K562 (cell line): Measurements from ENCODE around the gene SMPDL3B. TPM values are rescaled to one million over a fixed set of nuclear protein-coding genes. Genes with fewer than 3 reads are reported as not detected.
A peak's percentile ranks its signal among the peaks of the same experiment; 100 is the strongest.

Experiments
- ATAC-seq: fragments of 200-7000 bp; cut with Tn5 transposase; 3 replicates; pipeline ENCODE4 v1.9.1; 2020; ENCODE audit warnings: moderate library complexity
- BruUV-seq: library from RNA; stranded (reverse); fragments of 400-500 nt; replicated peaks from 2 replicates; lab custom pipeline; 2021; lab: Mats Ljungman, UMichigan
- CTCF ChIA-PET: fragments of 300-600 bp; formaldehyde crosslinking; extraction: SDS; loops from one replicate; lab custom pipeline; 2021; ENCODE audit warnings: low intra/inter-chr PET ratio; lab: Yijun Ruan, JAX
- POLR2A ChIA-PET: fragments of 300-600, 350-650 bp; sonication (Branson Sonifier 250); formaldehyde crosslinking; extraction: SDS; loops from one replicate; lab custom pipeline; 2021; ENCODE audit warnings: antibody characterized with exemption, inconsistent platforms; lab: Yijun Ruan, JAX
- DNase-seq, 4 experiments: peaks; one replicate each; pipeline versions ENCODE4 v3.0.0 to v3.0.0-alpha.2; 2011 to 2018; ENCODE audit warnings: low spot score in 3 of 4, mixed read lengths in 3 of 4; ENCODE audit errors: extremely low read depth in 1 of 4
- FAIRE-seq: peaks from 2 replicates; lab custom pipeline; 2011; peaks lifted over from hg19 to GRCh38; lab: Jason Lieb, UNC
- H2AFZ ChIP-seq: 2 replicates; pipeline ENCODE4 v1.6.0; 2011; ENCODE audit warnings: low read depth, low read length, control low read depth, inconsistent platforms
- H3K27ac ChIP-seq: fragments of 200-600 bp; 3 replicates; pipeline ENCODE4 v1.8.0; 2011; ENCODE audit warnings: low read depth, mild to moderate bottlenecking, control low read depth, inconsistent platforms, low read length, moderate library complexity, mixed read lengths; ENCODE audit errors: extremely low read depth
- H3K27me3 ChIP-seq, 2 experiments: fragments of 300-600 bp in 1 of 2; 2 replicates in 1 of 2; 3 replicates in 1 of 2; pipeline versions ENCODE4 v1.6.0 to v1.8.0; 2011; ENCODE audit warnings: inconsistent platforms in 2 of 2, low read length in 2 of 2, mild to moderate bottlenecking in 1 of 2, mixed read lengths in 1 of 2, moderate library complexity in 1 of 2; ENCODE audit not compliant: control insufficient read depth in 2 of 2, insufficient read depth in 2 of 2
- H3K36me3 ChIP-seq: fragments of 300-600 bp; 3 replicates; pipeline ENCODE4 v1.8.0; 2011; ENCODE audit warnings: mild to moderate bottlenecking, low read length, inconsistent platforms; ENCODE audit not compliant: control insufficient read depth, insufficient read depth
- H3K4me1 ChIP-seq, 2 experiments: fragments of 200-600 bp in 1 of 2; replicated peaks in 1 of 2; 2 replicates in 1 of 2; 3 replicates in 1 of 2; pipeline versions ENCODE4 v1.5.1 to v1.8.0; 2011; ENCODE audit warnings: inconsistent platforms in 2 of 2, low read length in 2 of 2, mild to moderate bottlenecking in 1 of 2, mixed read lengths in 1 of 2, moderate library complexity in 1 of 2; ENCODE audit not compliant: control insufficient read depth in 2 of 2, insufficient read depth in 2 of 2
- H3K4me2 ChIP-seq: 2 replicates; pipeline ENCODE4 v1.6.1; 2011; ENCODE audit warnings: low read length, control low read depth, inconsistent platforms, mixed read lengths; ENCODE audit not compliant: insufficient read depth
- H3K4me3 ChIP-seq: fragments of 200-600 bp; sonication (generic), shearing (Covaris generic); 2 replicates; pipeline ENCODE4 v1.5.1; 2016; ENCODE audit warnings: control low read depth, inconsistent platforms
- H3K79me2 ChIP-seq: fragments of 200-600 bp; 3 replicates; pipeline ENCODE4 v1.8.0; 2011; ENCODE audit warnings: low read length, inconsistent platforms; ENCODE audit not compliant: control insufficient read depth, insufficient read depth
- H3K9ac ChIP-seq, 2 experiments: 2 replicates each; pipeline versions ENCODE4 v1.6.0 to v1.6.1; 2011; ENCODE audit warnings: low read depth in 2 of 2, low read length in 2 of 2, control low read depth in 1 of 2, inconsistent platforms in 1 of 2, mild to moderate bottlenecking in 1 of 2, mixed read lengths in 1 of 2; ENCODE audit not compliant: insufficient read depth in 1 of 2
- H3K9me1 ChIP-seq: one replicate; pipeline ENCODE4 v1.6.0; 2011; ENCODE audit warnings: inconsistent platforms, mild to moderate bottlenecking, low read length, moderate library complexity; ENCODE audit not compliant: control insufficient read depth, insufficient read depth
- H3K9me3 ChIP-seq: replicated peaks from 2 replicates; pipeline ENCODE4 v1.5.1; 2011; ENCODE audit warnings: low read depth, low read length, inconsistent platforms; ENCODE audit not compliant: control insufficient read depth, insufficient read depth
- H4K20me1 ChIP-seq: replicated peaks from 2 replicates; pipeline ENCODE4 v1.6.1; 2011; ENCODE audit warnings: low read length, inconsistent platforms, mixed read lengths; ENCODE audit not compliant: control insufficient read depth, insufficient read depth
- C11orf30 ChIP-seq: fragments of 450-650 bp; IDR thresholded peaks from 2 replicates; pipeline ENCODE4 v1.6.1; 2016; ENCODE audit warnings: low read depth, mild to moderate bottlenecking
- DACH1 ChIP-seq: fragments of 450-650 bp; IDR thresholded peaks from 2 replicates; pipeline ENCODE4 v1.6.1; 2018; ENCODE audit not compliant: partially characterized antibody
- FOSL1 ChIP-seq: fragments of 200-800 bp; sonication (Bioruptor generic); conservative IDR thresholded peaks from 2 replicates; pipeline ENCODE4 v1.6.1; 2016; ENCODE audit warnings: missing genetic modification characterization, missing compliant biosample characterization
- FOXK2 ChIP-seq, 2 experiments: fragments of 450-650 bp; IDR thresholded peaks in 1 of 2; conservative IDR thresholded peaks in 1 of 2; 2 replicates each; pipeline ENCODE4 v1.6.1; 2016; ENCODE audit warnings: low read depth in 2 of 2, mild to moderate bottlenecking in 1 of 2
- HMGXB4 ChIP-seq: sonication (generic); formaldehyde crosslinking; IDR thresholded peaks from 2 replicates; pipeline ENCODE4 v1.8.1; 2023; ENCODE audit warnings: mild to moderate bottlenecking, missing genetic modification reagents
- MAFG ChIP-seq: fragments of 450-650 bp; conservative IDR thresholded peaks from 2 replicates; pipeline ENCODE4 v1.6.1; 2016; ENCODE audit warnings: missing genetic modification characterization, missing compliant biosample characterization
- NFE2 ChIP-seq: IDR thresholded peaks from 2 replicates; pipeline ENCODE4 v1.6.1; 2014; ENCODE audit warnings: antibody characterized with exemption, low read depth
- ZBTB9 ChIP-seq: fragments of 450-650 bp; formaldehyde crosslinking; IDR thresholded peaks from 2 replicates; pipeline ENCODE4 v1.4.0; 2020; ENCODE audit warnings: mild to moderate bottlenecking, moderate library complexity
- ZNF316 ChIP-seq: fragments of 450-650 bp; IDR thresholded peaks from 2 replicates; pipeline ENCODE4 v1.6.1; 2016
- WGBS: fragments of 100-300 bp; shearing (Covaris generic); methylation state at CpG from one replicate; pipeline ENCODE4 v1.1.6; 2016; ENCODE audit warnings: low coverage, mixed read lengths; ENCODE audit not compliant: insufficient coverage; ENCODE audit errors: missing lambda C conversion rate; 5-methylcytosine and 5-hydroxymethylcytosine counted together
- in situ Hi-C: fragments of 300-500 bp; cut with MboI; formaldehyde crosslinking; loops from 4 replicates; pipeline ENCODE4 v1.15.0; 2018; ENCODE audit warnings: inconsistent platforms, mixed read lengths
- intact Hi-C: fragments of 100-400 bp; cut with micrococcal nuclease; formaldehyde crosslinking; loops from 2 replicates; pipeline ENCODE4 v1.14.2; 2022
- polyA plus RNA-seq, 8 experiments: library from polyadenylated mRNA; depleted of rRNA in 4 of 8; stranded (reverse) in 5 of 8; unstranded in 3 of 8; fragments of >200 nt; fragmentation: Nextera tagmentation in 2 of 8; fragmentation: Illumina TruSeq in 1 of 8; extraction: Ambion mirVana in 2 of 8; extraction: Trizol in 1 of 8; gene quantifications; 2 replicates each; pipeline versions ENCODE4 v1.2.1 to v1.2.3, GENCODE V29; 2011 to 2014; ENCODE audit warnings: inconsistent platforms in 1 of 8, missing spikeins in 1 of 8
- total RNA-seq, 7 experiments: library from RNA; depleted of rRNA in 6 of 7; stranded (reverse); fragments of >200 nt in 6 of 7; fragmentation: Illumina TruSeq in 2 of 7; extraction: Trizol in 2 of 7; gene quantifications; 2 replicates each; pipeline versions ENCODE4 v1.2.1 to v1.2.3, GENCODE V29; 2011 to 2021; ENCODE audit warnings: low replicate concordance in 1 of 7

Gene SMPDL3B
- total and polyA plus RNA-seq, 9 of the 15 experiments (the other 6 are each of a cell fraction or from before 2014, with no cell fraction given) = 0.07 to 1.2 (median 0.73) TPM

- H3K27me3 ChIP-seq = no peaks in the 10 kb centered on the region
- no peaks in the 10 kb centered on the region for H3K4me1 ChIP-seq
- CTCF ChIA-PET = no interaction called here
- H3K36me3 ChIP-seq = peaks cover 98% of the 10 kb centered on the region
- TF ChIP-seq HMGXB4 (CRISPR knock-in tag) (no peak), DACH1 (no peak)
- H3K79me2 ChIP-seq = peaks cover 27% of the 10 kb centered on the region
- no peak overlapping the region for H3K27ac ChIP-seq
- in situ Hi-C loops (no loop called here), intact Hi-C loops (no loop called here)
- H3K4me2 ChIP-seq = no peak overlapping the region
- no peaks in the 10 kb centered on the region for H4K20me1 ChIP-seq
- FAIRE-seq = no peak
- WGBS = 77% methylated on average over 2 of the region's 2 CpGs
- H3K9me3 ChIP-seq = no peaks in the 10 kb centered on the region
- POLR2A ChIA-PET = interaction anchor here (0.6 to 1.0 kb wide), 4 partner anchors 16 to 759 kb away, joined by 3 to 7 read pairs (median 4); no protein-coding TSS in a partner anchor
- H3K9me1 ChIP-seq = no peaks in the 10 kb centered on the region
- BruUV-seq = no TSS peak
- no peak for DNase-seq
- H2AFZ ChIP-seq = no peak overlapping the region
- no peak overlapping the region for H3K4me3 ChIP-seq
- H3K9ac ChIP-seq = no peak overlapping the region
- no peak for ATAC-seq
Measured at GRCh38 chr1:27906759-27907158, 28.0 kb upstream of the SMPDL3B start.

GRCh38 chr1:27912429-27912828, 22.4 kb upstream of the SMPDL3B start:
- 83% methylated on average over 1 of the region's 1 CpG for WGBS
- Histone ChIP-seq H3K27ac (peak overlapping the region; percentile 10; the same call in 1 of the 3 replicates), H4K20me1 (no peaks in the 10 kb centered on the region), H3K36me3 (peaks cover 56% of the 10 kb centered on the region), H2AFZ (no peak overlapping the region), H3K4me1 (peaks cover 10 to 13% of the 10 kb centered on the region in 2 experiments; a peak in 4 of 5 replicates), H3K27me3 (no peaks in the 10 kb centered on the region), H3K9me1 (peaks cover 2% of the 10 kb centered on the region), H3K9ac (peak overlapping the region in 1 of 2 experiments; percentile 8; a peak in 2 of 4 replicates), H3K4me3 (no peak overlapping the region), H3K4me2 (no peak overlapping the region), H3K9me3 (peaks cover 3% of the 10 kb centered on the region; the same call in 1 of the 2 replicates), H3K79me2 (peaks cover 50% of the 10 kb centered on the region)
- ChIA-PET CTCF (no interaction called here), POLR2A (interaction anchor here (0.6 kb wide), 1 partner anchor 247 kb away, joined by 3 read pairs; no protein-coding TSS in a partner anchor)
- TF ChIP-seq MAFG (tag) (peak; percentile 40; the same call in 1 of the 2 replicates), NFE2 (0 out of 2 replicates have a peak, but pooled peaks have one; percentile 12), ZBTB9 (CRISPR knock-in tag) (no peak), ZNF316 (peak; percentile 84), FOSL1 (tag) (peak; percentile 72), FOXK2 (conservative IDR thresholded peaks at IDR 0.05 in 1 of 2, IDR thresholded peaks at IDR 0.05 in 1 of 2; ENCODE audit: low read depth in 2 of 2) (no peak), C11orf30 (peak; percentile 49; the same call in 1 of the 2 replicates)
- in situ Hi-C loops (no loop called here), intact Hi-C loops (no loop called here)
- no TSS peak for BruUV-seq
- ATAC-seq (no peak), FAIRE-seq (no peak), DNase-seq (no peak)
